OCI-LY7 (cell line): ENCODE measurements around the gene ARL2. TPM values are rescaled to one million over a fixed set of nuclear protein-coding genes. Genes with fewer than 3 reads are reported as not detected.

Experiments
- BruUV-seq: library from RNA; stranded (reverse); fragments of 400-500 nt; replicated peaks from 2 replicates; lab custom pipeline; 2021; lab: Mats Ljungman, UMichigan
- CTCF ChIA-PET: fragments of 300-600 bp; sonication (Branson Sonifier 250); formaldehyde crosslinking; loops from one replicate; lab custom pipeline; 2022; ENCODE audit warnings: antibody characterized with exemption; ENCODE audit not compliant: unreplicated experiment; lab: Charles Lee
- POLR2A ChIA-PET: fragments of 300-600 bp; sonication (Branson Sonifier 250); formaldehyde crosslinking; loops from one replicate; lab custom pipeline; 2022; ENCODE audit warnings: antibody characterized with exemption; lab: Charles Lee
- DNase-seq: peaks from one replicate; pipeline ENCODE4 v3.0.0-alpha.2; 2015; ENCODE audit warnings: low spot score
- H2AFZ ChIP-seq: fragments of 200-600 bp; sonication (generic), shearing (Covaris generic); 2 replicates; pipeline ENCODE4 v1.6.1; 2014; ENCODE audit warnings: mild to moderate bottlenecking, antibody characterized with exemption, low read length, moderate library complexity
- H3K27ac ChIP-seq: fragments of 200-600 bp; sonication (generic); 2 replicates; pipeline ENCODE4 v1.5.1; 2014; ENCODE audit warnings: mixed run types, low read depth, mild to moderate bottlenecking, moderate library complexity, low read length, inconsistent platforms; ENCODE audit not compliant: poor library complexity, severe bottlenecking
- H3K36me3 ChIP-seq: fragments of 200-600 bp; sonication (generic); 2 replicates; pipeline ENCODE4 v1.6.1; 2014; ENCODE audit warnings: mild to moderate bottlenecking, antibody characterized with exemption, low read length, moderate library complexity, mixed read lengths; ENCODE audit not compliant: insufficient read depth
- H3K4me1 ChIP-seq: fragments of 200-600 bp; sonication (generic); 2 replicates; pipeline ENCODE4 v1.5.1; 2014; ENCODE audit warnings: mild to moderate bottlenecking, low read length; ENCODE audit not compliant: insufficient read depth, poor library complexity, severe bottlenecking
- H3K4me2 ChIP-seq: fragments of 200-600 bp; sonication (generic); 2 replicates; pipeline ENCODE4 v1.6.1; 2014; ENCODE audit warnings: mild to moderate bottlenecking, low read length
- H3K4me3 ChIP-seq: fragments of 200-600 bp; sonication (generic); 2 replicates; pipeline ENCODE4 v1.5.1; 2014; ENCODE audit warnings: mild to moderate bottlenecking, low read depth, low read length; ENCODE audit not compliant: poor library complexity, severe bottlenecking
- H3K79me2 ChIP-seq: fragments of 200-600 bp; sonication (generic); 2 replicates; pipeline ENCODE4 v1.6.1; 2016; ENCODE audit warnings: low read depth, mild to moderate bottlenecking, low read length, moderate library complexity, mixed read lengths; ENCODE audit not compliant: insufficient read depth
- H3K9me2 ChIP-seq: fragments of 200-600 bp; sonication (generic); 2 replicates; pipeline ENCODE4 v1.6.1; 2016; ENCODE audit warnings: mild to moderate bottlenecking, low read length, mixed read lengths; ENCODE audit not compliant: insufficient read depth
- H3K9me3 ChIP-seq: fragments of 200-600 bp; sonication (generic); 2 replicates; pipeline ENCODE4 v1.6.1; 2014; ENCODE audit warnings: mild to moderate bottlenecking, mixed run types, low read length, mixed read lengths
- H4K20me1 ChIP-seq: fragments of 200-600 bp; sonication (generic); 2 replicates; pipeline ENCODE4 v1.6.1; 2014; ENCODE audit warnings: mild to moderate bottlenecking, antibody characterized with exemption, low read length, moderate library complexity, mixed read lengths; ENCODE audit not compliant: insufficient read depth
- EZH2phosphoT487 ChIP-seq: fragments of 200-600 bp; sonication (generic); IDR thresholded peaks from 2 replicates; pipeline ENCODE4 v1.6.1; 2018; ENCODE audit warnings: low read depth, borderline replicate concordance, mild to moderate bottlenecking, mixed run types, antibody characterized with exemption, low read length, moderate library complexity, mixed read lengths
- intact Hi-C: fragments of 100-400 bp; cut with micrococcal nuclease; formaldehyde crosslinking; loops from one replicate; pipeline ENCODE4 v1.10.0; 2022; ENCODE audit not compliant: unreplicated experiment
- total RNA-seq, 2 experiments: library from RNA; depleted of rRNA in 1 of 2; stranded (reverse); fragments of >200 nt in 1 of 2; shearing (Covaris generic) in 1 of 2; gene quantifications; 2 replicates each; pipeline ENCODE4 v1.2.3, GENCODE V29; 2014 to 2022
- TF ChIP-seq, protein P1 (sequence below): fragments of 200-600 bp; sonication (generic); conservative IDR thresholded peaks from 2 replicates; pipeline ENCODE4 v1.5.1; 2014; ENCODE audit warnings: mild to moderate bottlenecking, antibody characterized with exemption, low read length, moderate library complexity, mixed read lengths

Gene ARL2
- total RNA-seq, 2 experiments from 2014 or later = 95.9 to 130 TPM

DNA sequence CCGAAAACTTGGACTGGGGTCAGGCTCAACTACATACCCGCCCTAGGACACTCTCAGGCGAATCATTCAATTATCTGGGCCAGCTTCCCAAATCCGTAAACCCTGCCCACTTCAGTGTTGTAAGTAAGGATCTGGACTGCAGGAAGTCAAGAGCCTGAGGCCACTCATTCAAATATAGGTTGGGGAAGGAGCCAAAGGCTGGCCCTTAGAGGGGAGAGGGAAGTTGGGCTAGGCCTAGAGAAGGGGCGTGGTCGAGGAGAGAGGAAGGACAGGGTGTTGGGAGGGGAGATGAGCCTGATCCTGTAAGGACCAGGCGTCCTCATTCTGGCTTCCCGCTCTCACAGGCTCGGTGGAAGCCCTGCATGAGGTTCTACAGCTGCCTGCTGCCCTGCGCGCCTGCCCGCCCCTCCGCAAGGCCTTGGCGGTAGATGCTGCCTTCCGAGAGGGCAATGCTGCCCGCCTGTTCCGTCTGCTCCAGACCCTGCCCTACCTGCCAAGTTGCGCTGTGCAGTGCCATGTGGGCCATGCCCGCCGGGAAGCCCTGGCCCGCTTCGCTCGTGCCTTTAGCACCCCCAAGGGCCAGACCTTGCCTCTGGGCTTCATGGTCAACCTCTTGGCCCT is 30.0 kb downstream of the ARL2 start:
- no TSS peak for BruUV-seq
- peaks cover 23% of the 10 kb centered on the region; the same call in 1 of the 2 replicates for H3K79me2 ChIP-seq
- POLR2A ChIA-PET = no interaction called here
- no peak overlapping the region for H3K27ac ChIP-seq
- no peaks in the 10 kb centered on the region for H4K20me1 ChIP-seq
- H2AFZ ChIP-seq = no peak overlapping the region
- H3K4me3 ChIP-seq = no peak overlapping the region
- H3K9me2 ChIP-seq = no peaks in the 10 kb centered on the region
- no peaks in the 10 kb centered on the region for H3K9me3 ChIP-seq
- no peak for DNase-seq
- H3K36me3 ChIP-seq = peaks cover 51% of the 10 kb centered on the region
- peaks cover 27% of the 10 kb centered on the region for H3K4me1 ChIP-seq
- TF ChIP-seq EZH2phosphoT487 = no peak
- TF ChIP-seq, protein P1, sequence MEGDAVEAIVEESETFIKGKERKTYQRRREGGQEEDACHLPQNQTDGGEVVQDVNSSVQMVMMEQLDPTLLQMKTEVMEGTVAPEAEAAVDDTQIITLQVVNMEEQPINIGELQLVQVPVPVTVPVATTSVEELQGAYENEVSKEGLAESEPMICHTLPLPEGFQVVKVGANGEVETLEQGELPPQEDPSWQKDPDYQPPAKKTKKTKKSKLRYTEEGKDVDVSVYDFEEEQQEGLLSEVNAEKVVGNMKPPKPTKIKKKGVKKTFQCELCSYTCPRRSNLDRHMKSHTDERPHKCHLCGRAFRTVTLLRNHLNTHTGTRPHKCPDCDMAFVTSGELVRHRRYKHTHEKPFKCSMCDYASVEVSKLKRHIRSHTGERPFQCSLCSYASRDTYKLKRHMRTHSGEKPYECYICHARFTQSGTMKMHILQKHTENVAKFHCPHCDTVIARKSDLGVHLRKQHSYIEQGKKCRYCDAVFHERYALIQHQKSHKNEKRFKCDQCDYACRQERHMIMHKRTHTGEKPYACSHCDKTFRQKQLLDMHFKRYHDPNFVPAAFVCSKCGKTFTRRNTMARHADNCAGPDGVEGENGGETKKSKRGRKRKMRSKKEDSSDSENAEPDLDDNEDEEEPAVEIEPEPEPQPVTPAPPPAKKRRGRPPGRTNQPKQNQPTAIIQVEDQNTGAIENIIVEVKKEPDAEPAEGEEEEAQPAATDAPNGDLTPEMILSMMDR = no peak
- intact Hi-C loops = no loop called here
- CTCF ChIA-PET = no interaction called here
- H3K4me2 ChIP-seq = no peak overlapping the region

DNA sequence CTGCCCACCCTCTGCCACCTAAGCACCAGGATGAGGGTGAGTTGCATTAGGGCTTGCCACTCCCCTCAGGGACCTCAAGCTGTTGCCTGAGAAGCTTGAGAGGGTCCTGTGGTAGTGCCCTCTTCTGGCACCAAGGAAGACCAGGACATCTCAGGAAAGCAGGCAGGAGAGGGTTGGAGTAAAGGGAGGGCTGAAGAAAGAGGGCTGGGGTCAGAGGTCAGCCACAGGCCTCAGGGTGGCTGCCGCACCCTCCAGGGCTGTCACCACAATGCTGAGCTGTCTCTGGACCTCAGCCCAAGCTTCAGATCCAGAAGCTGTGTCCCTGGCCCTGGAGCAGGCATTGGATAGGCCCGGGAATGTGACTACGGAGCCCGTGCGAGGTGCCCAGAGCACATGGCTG is 31.1 kb downstream of the ARL2 start:
- H3K4me3 ChIP-seq = no peak overlapping the region
- H3K79me2 ChIP-seq = peaks cover 23% of the 10 kb centered on the region; the same call in 1 of the 2 replicates
- H3K4me1 ChIP-seq = peaks cover 18% of the 10 kb centered on the region
- ChIA-PET POLR2A (no interaction called here), CTCF (no interaction called here)
- H2AFZ ChIP-seq = no peak overlapping the region
- no peaks in the 10 kb centered on the region for H3K9me3 ChIP-seq
- TF ChIP-seq, protein P1 = no peak
- no peak for TF ChIP-seq EZH2phosphoT487
- no TSS peak for BruUV-seq
- intact Hi-C loops = no loop called here
- H3K4me2 ChIP-seq = no peak overlapping the region
- no peak for DNase-seq
- H3K27ac ChIP-seq = no peak overlapping the region
- H3K36me3 ChIP-seq = peaks cover 44% of the 10 kb centered on the region
- H3K9me2 ChIP-seq = no peaks in the 10 kb centered on the region
- no peaks in the 10 kb centered on the region for H4K20me1 ChIP-seq

DNA sequence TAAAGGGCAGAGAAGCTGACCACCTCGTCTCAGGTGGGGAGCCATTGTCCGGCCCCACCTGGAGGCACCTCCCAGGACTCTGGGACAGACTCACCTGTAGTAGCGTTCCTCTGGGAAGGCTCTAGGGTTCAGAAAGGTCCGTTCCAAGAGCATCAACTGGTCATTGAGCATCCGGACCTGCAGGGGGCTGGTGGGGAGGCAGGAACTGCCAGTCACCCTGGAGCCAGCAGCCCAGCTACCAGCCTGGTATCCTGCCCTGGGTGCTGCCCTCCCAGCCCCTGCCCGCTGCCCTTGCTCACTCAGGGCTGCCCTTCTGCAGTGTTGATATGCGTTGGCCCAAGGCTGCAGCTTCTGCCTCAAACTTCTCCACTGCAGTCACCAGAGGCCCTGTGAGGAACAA is 31.8 kb downstream of the ARL2 start:
- intact Hi-C loops = no loop called here
- POLR2A ChIA-PET = no interaction called here
- no peaks in the 10 kb centered on the region for H4K20me1 ChIP-seq
- H3K4me1 ChIP-seq = peaks cover 12% of the 10 kb centered on the region
- CTCF ChIA-PET = no interaction called here
- peaks cover 43% of the 10 kb centered on the region for H3K36me3 ChIP-seq
- no peak overlapping the region for H3K4me2 ChIP-seq
- no peaks in the 10 kb centered on the region for H3K9me2 ChIP-seq
- H3K9me3 ChIP-seq = no peaks in the 10 kb centered on the region
- H3K4me3 ChIP-seq = no peak overlapping the region
- DNase-seq = no peak
- peaks cover 23% of the 10 kb centered on the region; the same call in 1 of the 2 replicates for H3K79me2 ChIP-seq
- no TSS peak for BruUV-seq
- no peak overlapping the region for H2AFZ ChIP-seq
- H3K27ac ChIP-seq = no peak overlapping the region
- TF ChIP-seq, protein P1 = no peak
- no peak for TF ChIP-seq EZH2phosphoT487
